ENCODE measurements around the gene VPS35.
A peak's percentile ranks its signal among the peaks of the same experiment; 100 is the strongest.

Gene VPS35

DNA sequence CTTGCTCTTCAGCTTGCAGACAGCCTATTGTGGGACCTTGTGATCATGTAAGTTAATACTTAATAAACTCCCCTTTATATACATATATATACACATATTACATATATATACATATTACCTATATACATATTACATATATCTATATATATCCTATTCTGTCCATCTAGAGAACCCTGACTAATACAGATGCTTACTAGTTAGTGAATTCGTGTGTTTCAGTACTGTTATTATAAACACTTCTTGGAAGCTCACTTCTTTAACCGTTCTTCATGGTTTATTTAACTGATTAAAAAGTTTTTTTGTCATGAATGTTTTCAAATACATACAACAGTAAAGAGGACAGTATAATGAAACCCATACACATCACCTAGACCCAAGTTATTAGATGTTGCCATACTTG, 13.1 kb upstream of the VPS35 start:
- DNase-seq (ENCODE audit: low read depth): no peak
- no peak overlapping the region for H3K4me3 ChIP-seq (ENCODE audit: low read depth, low read length)
- TF ChIP-seq, protein P1, sequence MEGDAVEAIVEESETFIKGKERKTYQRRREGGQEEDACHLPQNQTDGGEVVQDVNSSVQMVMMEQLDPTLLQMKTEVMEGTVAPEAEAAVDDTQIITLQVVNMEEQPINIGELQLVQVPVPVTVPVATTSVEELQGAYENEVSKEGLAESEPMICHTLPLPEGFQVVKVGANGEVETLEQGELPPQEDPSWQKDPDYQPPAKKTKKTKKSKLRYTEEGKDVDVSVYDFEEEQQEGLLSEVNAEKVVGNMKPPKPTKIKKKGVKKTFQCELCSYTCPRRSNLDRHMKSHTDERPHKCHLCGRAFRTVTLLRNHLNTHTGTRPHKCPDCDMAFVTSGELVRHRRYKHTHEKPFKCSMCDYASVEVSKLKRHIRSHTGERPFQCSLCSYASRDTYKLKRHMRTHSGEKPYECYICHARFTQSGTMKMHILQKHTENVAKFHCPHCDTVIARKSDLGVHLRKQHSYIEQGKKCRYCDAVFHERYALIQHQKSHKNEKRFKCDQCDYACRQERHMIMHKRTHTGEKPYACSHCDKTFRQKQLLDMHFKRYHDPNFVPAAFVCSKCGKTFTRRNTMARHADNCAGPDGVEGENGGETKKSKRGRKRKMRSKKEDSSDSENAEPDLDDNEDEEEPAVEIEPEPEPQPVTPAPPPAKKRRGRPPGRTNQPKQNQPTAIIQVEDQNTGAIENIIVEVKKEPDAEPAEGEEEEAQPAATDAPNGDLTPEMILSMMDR (IDR thresholded peaks at IDR 0.05; ENCODE audit: insufficient read depth, low read depth, low read length, missing control alignments): no peak

DNA sequence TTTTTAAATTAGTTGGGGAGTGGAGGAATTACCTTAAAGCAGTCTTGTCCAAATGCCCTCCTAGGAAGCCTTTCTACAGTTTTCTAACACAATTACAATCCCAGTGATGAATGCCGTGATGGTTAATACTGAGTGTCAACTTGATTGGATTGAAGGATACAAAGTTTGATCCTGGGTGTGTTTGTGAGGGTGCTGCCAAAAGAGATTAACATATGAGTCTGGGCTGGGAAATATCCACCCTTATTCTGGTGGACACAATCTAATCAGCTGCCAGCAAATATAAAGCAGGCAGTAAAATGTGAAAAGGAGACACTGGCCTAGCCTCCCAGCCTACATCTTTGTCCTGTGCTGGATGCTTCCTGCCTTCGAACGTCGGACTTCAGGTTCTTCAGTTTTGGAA, 12.6 kb upstream of the VPS35 start:
- TF ChIP-seq, protein P1 (IDR thresholded peaks at IDR 0.05; ENCODE audit: insufficient read depth, low read depth, low read length, missing control alignments): no peak
- H3K4me3 ChIP-seq (ENCODE audit: low read depth, low read length): no peak overlapping the region
- no peak for DNase-seq (ENCODE audit: low read depth)

DNA sequence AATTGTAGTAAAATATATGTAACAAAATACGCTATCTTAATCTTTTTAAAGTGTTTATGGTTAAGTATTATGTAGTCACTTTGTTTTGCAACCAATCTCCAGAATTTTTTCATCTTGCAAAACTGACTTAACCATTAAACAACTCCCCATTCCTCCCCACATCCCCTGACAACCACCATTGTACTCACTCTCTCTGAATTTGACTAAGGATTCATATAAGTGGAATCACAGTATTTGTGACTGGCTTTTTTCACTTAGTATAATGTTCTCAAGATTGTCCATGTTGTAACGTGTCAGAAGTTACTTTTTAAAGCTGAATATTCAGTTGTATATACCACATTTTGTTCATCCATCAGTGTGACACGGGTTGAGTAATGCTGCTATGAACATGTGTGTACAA, 11.1 kb upstream of the VPS35 start:
- TF ChIP-seq, protein P1 (IDR thresholded peaks at IDR 0.05; ENCODE audit: insufficient read depth, low read depth, low read length, missing control alignments): no peak
- no peak for DNase-seq (ENCODE audit: low read depth)
- H3K4me3 ChIP-seq (ENCODE audit: low read depth, low read length): no peak overlapping the region

DNA sequence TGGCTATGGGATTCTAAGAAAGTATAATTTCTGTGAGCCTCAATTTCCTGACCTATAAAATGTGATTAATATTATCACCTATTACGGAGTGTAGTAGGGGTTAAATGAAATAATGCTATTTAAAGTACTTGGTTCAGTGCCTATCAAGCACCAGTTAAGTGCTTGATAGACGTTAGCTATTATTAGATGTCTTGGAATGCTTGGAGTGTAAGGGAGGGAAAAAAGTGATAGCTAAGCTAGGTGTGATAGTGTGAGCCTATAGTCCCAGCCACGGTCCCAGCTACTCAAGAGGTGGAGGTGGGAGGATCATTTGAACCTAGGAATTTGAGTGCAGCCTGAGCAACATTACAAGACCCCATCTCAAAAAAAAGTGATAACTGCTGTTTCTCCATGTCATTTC, 8.0 kb upstream of the VPS35 start:
- no peak overlapping the region for H3K4me3 ChIP-seq (ENCODE audit: low read depth, low read length)
- no peak for DNase-seq (ENCODE audit: low read depth)
- TF ChIP-seq, protein P1 (IDR thresholded peaks at IDR 0.05; ENCODE audit: insufficient read depth, low read depth, low read length, missing control alignments): no peak

DNA sequence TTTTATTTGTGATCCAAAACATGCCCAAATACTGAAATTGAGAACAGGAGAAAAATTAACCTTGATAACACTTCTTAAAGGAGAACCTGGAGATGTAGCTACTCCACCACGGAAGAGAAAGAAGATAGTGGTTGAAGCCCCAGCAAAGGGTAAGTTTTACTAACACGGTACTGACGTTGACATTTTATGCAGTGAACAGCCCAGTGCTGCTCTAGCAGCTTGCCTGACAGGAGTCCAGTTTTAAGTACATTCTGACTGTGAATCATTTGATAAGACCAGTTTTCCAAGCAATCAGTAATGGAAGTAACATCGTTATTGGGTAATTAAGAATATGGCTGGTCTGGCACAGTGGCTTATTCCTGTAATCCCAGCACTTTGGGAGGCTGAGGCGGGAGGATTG, 7.0 kb upstream of the VPS35 start:
- no peak for DNase-seq (ENCODE audit: low read depth)
- no peak overlapping the region for H3K4me3 ChIP-seq (ENCODE audit: low read depth, low read length)
- TF ChIP-seq, protein P1 (IDR thresholded peaks at IDR 0.05; ENCODE audit: insufficient read depth, low read depth, low read length, missing control alignments): no peak

DNA sequence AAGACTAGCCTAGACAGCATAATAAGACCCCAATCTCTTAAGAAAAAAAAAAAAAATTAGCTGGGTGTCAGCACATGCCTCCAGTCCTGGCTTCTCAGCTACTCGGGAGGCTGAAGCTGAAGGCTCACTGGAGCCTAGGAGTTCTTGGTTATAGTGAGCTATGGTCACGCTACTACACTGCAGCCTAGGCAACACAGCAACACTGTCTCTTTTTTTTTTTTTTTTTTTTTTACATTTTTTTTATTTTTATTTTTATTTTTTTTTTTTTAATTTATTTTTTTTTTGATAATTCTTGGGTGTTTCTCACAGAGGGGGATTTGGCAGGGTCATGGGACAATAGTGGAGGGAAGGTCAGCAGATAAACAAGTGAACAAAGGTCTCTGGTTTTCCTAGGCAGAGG, 4.6 kb upstream of the VPS35 start:
- TF ChIP-seq, protein P1 (IDR thresholded peaks at IDR 0.05; ENCODE audit: insufficient read depth, low read depth, low read length, missing control alignments): no peak
- no peak for DNase-seq (ENCODE audit: low read depth)
- no peak overlapping the region for H3K4me3 ChIP-seq (ENCODE audit: low read depth, low read length)

DNA sequence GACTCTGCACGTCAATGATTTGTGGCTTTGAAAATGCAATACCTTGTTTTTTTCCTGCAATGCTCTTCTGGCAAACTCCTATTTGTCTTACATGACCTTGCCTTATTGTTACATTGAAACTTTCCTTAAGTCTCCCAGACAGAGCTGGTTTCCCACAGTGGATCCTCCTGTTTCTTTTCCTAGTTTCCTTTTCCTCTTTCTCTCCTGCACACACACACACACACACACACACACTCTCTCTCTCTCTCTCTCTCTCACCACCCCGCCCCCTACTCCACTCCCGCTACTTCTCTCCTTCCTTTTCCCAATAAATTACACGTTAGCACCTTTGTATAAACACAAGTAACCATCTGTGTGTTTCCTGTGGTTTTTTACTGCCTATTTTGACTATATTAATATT, 2.7 kb upstream of the VPS35 start:
- peak; percentile 8 for DNase-seq (ENCODE audit: low read depth)
- TF ChIP-seq, protein P1 (IDR thresholded peaks at IDR 0.05; ENCODE audit: insufficient read depth, low read depth, low read length, missing control alignments): no peak
- H3K4me3 ChIP-seq (ENCODE audit: low read depth, low read length): peak overlapping the region; percentile 95
